HG03103 (cell line): Measurements from ENCODE around the gene EPN2.

ENCODE experiments used
- ATAC-seq: cut with Tn5 transposase; IDR thresholded peaks from one replicate; pipeline ENCODE4 v1.9.1; 2021; ENCODE audit warnings: low read depth; ENCODE audit not compliant: unreplicated experiment

Gene EPN2

DNA sequence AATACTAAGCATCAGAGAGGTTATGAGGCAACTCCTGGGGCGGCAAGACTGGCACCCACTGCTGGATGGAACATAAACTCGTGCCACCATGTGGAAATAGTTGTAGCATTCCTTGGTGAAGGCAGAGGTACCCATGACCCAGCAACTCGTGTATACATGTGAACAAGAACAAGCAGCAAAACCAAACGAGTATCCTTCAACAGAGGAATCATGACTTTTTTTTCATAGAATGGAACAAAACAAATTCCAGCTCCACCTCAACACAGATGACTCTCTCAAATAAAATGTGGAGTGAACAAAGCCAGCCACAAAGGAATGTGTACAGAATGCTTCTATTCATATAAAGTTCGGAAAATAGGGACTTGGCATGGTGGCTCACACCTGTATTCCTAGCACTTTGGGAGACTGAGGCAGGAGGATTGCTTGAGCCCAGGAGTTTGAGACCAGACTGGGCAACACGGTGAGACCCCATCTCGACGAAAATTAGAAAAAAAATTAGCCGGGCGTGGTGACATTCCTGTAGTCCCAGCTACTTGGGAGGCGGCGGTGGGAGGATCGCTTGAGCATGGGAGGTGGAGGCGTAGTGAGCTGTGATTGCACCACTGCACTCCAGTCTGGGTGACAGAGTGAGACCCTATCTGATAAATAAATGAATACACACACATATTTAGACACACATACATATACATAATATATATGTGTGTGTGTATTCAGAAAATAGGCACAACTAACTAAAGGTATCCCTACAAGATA is 90.0 kb downstream of the EPN2 start:
- no peak for ATAC-seq

- ATAC-seq, result no peak
Measured at GRCh38 chr17:19328441-19329061, 91.4 kb downstream of the EPN2 start.

DNA sequence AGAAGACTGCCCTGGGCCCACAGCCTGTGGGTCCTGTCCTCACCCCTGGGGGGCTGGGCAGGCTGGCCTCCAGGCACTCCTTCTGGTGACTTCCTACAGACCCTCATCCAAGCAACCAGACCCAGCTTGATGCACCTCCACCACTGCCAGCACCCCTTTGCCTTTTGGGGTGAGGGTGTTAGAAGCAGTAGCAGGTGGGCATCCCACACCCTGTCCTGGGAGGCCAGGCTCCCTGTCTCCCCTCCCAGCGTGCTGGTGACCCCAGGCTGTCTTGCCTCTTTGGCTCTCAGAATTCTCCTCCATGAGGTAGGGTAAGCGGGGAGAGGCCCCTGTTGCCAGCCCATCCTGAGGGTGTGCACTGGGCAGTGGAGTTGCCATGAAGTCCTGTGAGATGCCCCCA is 92.0 kb downstream of the EPN2 start:
- ATAC-seq, result no peak

- ATAC-seq, result no peak
Measured at GRCh38 chr17:19329839-19330238, 92.7 kb downstream of the EPN2 start.

DNA sequence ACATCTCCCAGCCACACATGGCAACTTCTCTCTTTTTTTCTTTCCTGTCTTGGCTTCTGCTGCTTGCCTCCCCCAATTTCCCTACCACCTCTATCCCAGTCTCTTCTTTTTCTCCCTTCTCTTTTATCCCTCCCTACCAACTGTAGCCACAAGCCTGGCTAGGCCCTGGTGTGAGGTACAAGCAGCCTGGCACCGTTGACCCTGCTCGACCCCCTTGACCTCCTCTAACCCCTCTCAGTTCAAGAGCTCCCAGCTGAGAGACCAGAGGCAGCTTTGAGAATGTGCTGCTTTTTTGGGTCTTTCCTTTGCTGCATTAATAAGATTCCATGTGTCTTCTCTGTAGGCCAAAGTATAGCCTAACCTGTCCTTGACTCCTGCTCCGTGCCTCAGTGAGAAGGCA is 93.1 kb downstream of the EPN2 start:
- no peak for ATAC-seq

DNA sequence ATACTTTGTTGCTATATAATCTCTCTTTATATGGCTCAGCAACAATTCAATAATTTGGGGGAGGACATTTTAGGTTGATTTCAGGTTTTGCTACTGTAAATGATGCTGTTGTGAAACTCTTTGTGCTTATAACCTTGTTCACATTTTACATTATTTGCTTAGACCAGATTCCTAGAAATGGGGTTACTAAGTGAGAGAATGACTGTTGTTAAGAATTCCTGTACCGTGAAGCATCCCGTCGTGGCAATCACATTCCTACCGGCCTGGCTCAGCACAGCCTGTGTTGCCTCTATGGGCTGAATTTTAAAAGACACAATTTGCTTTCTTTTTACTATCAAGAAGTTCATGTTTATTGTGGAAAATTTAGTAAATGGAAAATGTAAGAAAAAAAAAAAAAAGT is 94.0 kb downstream of the EPN2 start:
- ATAC-seq, result no peak

DNA sequence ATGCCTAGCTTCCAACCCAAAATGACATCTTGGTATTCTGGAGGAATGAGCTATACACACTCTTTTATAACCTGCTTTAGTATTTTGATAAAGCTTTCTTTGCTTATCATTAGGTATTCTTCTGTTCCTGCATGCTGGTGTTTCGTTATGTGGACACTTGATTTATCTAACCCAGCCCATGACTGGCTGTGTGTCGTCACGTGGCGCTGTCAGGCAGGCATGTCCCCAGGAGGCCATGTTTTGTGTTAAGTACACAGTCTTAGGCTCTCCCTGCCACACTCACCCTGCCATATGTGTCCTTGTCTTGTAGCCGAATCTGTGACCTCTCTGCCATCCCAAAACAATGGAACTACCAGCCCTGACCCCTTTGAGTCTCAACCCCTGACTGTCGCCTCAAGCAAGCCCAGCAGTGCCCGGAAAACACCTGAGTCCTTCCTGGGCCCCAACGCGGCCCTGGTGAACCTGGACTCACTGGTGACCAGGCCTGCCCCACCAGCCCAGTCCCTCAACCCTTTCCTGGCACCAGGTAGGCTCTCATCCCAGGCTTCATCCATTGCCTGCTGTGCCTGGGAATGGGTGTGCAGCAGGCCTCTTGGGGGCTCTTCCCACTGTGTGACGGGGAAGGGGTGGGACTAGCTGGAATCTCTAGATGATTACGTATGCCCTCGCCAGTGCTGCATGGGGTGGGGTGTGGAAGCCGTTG is 94.5 kb downstream of the EPN2 start:
- no peak for ATAC-seq

DNA sequence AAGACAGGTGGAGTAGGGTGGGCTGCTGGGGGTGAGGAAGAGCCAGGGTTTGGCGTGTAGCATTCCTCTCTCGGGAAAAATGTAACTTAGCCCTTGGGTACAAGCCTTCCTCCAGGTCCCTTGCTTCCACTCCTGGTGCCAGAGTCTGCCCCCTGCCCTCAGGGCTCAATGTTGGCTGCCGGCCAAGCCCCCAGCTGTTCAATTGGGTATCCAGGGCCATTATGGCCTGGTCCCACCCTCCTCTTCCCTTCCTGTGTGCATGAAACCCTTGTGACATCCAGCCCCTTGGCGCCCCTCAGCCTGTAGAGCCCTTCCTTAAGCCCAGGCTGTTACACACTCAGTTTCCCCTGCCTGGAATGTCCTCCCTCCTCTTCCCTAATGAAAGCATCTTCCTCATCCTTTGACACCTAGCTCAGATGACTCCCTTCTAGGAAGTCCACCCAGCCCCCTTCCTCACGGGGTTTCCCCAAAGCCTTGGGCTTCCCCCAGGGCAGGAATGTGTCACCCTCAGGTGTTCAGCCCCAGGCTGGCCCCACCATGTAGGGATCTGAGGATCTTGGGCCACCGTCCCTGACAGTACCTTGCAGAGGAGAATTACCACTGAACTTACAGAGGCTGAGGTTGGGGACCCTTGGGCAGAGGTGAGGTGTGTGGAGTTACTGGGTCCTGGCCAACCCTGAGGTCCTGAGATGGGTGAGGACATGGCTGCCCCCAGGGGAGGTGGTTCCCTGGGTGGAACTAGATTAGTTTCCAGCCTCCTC is 95.4 kb downstream of the EPN2 start:
- no peak for ATAC-seq

- ATAC-seq, result no peak
Measured at GRCh38 chr17:19333132-19333440, 95.9 kb downstream of the EPN2 start.

DNA sequence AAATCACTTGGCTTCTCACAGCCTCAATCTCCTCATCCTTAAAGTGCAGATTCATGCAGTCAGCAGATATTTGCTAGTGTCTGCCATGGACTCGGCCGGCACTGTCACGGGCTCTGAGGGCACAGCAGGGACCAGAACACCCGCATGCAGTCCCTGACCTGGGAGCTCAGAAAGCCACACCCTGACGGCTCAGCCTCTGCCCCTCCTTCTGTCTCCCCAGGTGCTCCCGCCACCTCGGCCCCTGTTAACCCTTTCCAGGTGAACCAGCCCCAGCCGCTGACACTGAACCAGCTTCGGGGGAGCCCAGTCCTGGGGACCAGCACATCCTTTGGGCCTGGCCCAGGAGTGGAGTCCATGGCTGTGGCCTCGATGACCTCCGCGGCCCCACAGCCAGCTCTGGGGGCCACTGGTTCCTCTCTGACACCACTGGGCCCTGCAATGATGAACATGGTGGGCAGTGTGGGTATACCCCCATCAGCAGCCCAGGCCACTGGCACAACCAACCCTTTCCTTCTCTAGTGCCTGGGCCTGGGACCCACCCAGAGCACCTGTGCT is 96.6 kb downstream of the EPN2 start:
- ATAC-seq, result no peak

GRCh38 chr17:19334331-19334730 is 97.2 kb downstream of the EPN2 start:
- ATAC-seq, result no peak

DNA sequence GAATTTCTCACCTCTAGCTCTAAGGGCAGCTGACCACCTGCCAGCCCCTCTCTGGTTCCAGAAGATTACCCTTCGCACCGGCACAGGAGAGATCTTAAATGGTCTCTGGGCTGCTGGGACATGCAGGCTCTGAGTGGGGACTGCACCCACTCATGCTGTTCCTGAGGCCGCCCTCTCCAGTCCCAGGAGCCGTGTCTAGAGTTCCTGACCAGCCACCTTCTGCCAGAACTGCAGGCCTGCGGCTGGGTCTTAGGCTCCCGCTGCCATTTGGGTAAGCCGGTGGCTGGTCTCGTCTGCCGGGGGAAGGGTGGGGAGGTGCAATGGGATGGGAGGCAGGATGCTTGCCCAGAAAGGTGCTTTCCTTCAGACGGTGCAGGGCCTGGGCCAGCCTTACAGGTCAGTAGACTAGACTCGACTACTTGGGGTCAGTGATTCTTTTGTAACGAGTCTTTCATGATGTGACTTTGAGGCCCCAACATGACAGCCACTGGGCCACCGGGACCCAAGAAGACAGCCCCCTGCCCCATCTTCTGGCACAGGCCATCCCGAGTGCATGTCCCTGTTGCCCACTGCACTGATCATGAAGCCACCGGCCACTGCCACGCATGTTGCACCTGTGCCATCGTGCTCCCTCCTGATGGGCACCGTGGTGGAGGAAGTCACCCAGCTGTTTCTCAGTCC is 98.9 kb downstream of the EPN2 start:
- ATAC-seq, result no peak

DNA sequence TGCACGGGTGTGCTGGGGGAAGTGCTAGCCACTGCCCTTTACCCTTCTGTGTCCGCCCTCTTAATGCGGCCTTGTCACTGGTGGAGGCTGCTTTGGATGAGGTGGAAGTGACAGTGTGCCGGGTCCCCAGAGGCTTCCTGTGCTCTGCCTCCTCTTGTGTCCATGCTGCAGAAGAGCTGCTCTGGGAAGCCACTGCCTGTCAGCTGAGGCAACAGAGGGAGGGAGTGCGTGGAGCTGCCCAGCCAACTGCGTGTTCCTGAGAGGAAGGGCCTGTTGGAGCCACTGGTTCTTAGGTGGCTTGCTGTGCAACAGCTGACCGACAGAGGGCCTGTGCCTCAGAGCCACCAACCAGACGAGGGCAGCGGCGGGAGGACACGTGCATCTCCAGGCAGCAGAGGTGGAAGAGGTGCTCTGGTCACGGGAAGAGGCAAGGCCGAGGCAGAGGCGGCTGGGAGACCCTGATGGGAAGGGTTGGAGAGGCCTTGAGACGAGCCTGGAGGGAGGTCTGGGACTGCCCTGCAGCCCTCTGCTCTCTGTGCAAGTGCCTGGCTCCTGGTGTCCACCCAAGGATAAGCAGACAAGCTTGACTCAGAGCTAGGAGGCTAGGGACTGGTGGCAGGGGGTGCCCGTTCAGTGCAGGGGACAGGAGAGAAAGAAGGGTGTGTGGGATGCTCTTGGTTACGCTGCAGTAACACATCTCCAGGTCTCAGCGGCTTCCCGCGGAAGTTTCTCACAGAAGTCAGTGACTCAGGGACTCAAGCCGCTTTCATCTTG is 100.0 kb downstream of the EPN2 start:
- no peak for ATAC-seq

- ATAC-seq, result no peak
Measured at GRCh38 chr17:19337712-19338023, 100.5 kb downstream of the EPN2 start.

GRCh38 chr17:19338031-19338990 is 101.1 kb downstream of the EPN2 start:
- ATAC-seq, result no peak

DNA sequence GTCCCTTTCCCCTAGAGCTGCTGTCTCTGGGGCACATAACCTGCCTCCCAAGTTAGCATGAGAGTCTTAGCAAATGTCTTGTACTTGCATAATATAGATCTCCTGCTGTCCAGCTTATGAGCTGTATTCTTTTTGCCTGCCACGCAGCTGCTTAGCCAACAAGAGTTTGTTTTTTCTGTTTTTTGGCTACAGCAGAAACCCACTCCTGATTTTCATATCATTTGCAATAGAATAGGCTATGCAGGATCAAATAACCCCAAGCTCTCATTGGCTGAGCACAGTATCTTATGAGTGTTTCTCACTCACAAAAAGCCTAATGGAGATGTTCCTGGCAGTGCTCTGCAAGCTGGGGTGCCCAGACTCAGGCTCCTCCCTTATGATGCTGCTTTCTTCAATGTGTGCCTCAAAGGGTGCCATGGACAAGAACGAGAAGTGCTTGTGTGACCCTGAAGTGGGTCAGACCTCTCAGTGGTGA is 102.2 kb downstream of the EPN2 start:
- ATAC-seq, result no peak

GRCh38 chr17:19341211-19341631 is 104.1 kb downstream of the EPN2 start:
- ATAC-seq, result no peak
